ENCODE measurements around the gene TMED4. TPM values are rescaled to one million over a fixed set of nuclear protein-coding genes. Genes with fewer than 3 reads are reported as not detected.

TMED4 gene
- polyA plus RNA-seq, 3 donors = 45.7 to 76.7 (median 49.0) TPM

GRCh38 chr7:44595934-44596635, 14.1 kb upstream of the TMED4 start:
- no peak for DNase-seq
- intact Hi-C loops (cut with micrococcal nuclease) = no loop called here
- Histone ChIP-seq H3K4me1 (ENCODE audit: control insufficient read depth in 1 of 2, insufficient read depth in 2 of 2, low read length in 2 of 2) (no peaks in the 10 kb centered on the region), H3K4me3 (replicated peaks in 1 of 3; ENCODE audit: low read depth in 2 of 3, low read length in 3 of 3) (no peak overlapping the region), H3K4me2 (replicated peaks; ENCODE audit: extremely low read depth, low read length, poor library complexity, severe bottlenecking) (no peak overlapping the region), H3K27ac (ENCODE audit: low read depth in 1 of 2, low read length in 2 of 2) (no peak overlapping the region), H3K36me3 (replicated peaks in 1 of 2; ENCODE audit: control insufficient read depth in 1 of 2, insufficient read depth in 2 of 2, low read length in 2 of 2) (no peaks in the 10 kb centered on the region), H2AFZ (ENCODE audit: insufficient read depth, low read depth, low read length, poor library complexity, severe bottlenecking) (peak overlapping the region; percentile 11), H3K9me3 (replicated peaks in 1 of 2; ENCODE audit: control insufficient read depth in 1 of 2, insufficient read depth in 1 of 2, low read length in 2 of 2) (no peaks in the 10 kb centered on the region), H3K27me3 (ENCODE audit: control insufficient read depth in 2 of 2, insufficient read depth in 2 of 2, low read length in 2 of 2) (no peaks in the 10 kb centered on the region), H4K20me1 (ENCODE audit: insufficient read depth, low read length) (no peaks in the 10 kb centered on the region), H3K9ac (ENCODE audit: insufficient read depth, low read length, poor library complexity, severe bottlenecking) (no peak overlapping the region), H3K79me2 (ENCODE audit: insufficient read depth, low read length) (no peaks in the 10 kb centered on the region)
- peaks cover 0 to 1% (median 0%) of the 10 kb centered on the region in 7 donors for H3K9me3 Mint-ChIP-seq
- peaks cover 1% of the 10 kb centered on the region for H3K4me1 Mint-ChIP-seq
- no peaks in the 10 kb centered on the region for H3K36me3 Mint-ChIP-seq
- peaks cover 6 to 8% (median 7%) of the 10 kb centered on the region in 3 donors for H3K27me3 Mint-ChIP-seq (ENCODE audit: low read depth in 3 of 3)
- TF ChIP-seq, protein P1, sequence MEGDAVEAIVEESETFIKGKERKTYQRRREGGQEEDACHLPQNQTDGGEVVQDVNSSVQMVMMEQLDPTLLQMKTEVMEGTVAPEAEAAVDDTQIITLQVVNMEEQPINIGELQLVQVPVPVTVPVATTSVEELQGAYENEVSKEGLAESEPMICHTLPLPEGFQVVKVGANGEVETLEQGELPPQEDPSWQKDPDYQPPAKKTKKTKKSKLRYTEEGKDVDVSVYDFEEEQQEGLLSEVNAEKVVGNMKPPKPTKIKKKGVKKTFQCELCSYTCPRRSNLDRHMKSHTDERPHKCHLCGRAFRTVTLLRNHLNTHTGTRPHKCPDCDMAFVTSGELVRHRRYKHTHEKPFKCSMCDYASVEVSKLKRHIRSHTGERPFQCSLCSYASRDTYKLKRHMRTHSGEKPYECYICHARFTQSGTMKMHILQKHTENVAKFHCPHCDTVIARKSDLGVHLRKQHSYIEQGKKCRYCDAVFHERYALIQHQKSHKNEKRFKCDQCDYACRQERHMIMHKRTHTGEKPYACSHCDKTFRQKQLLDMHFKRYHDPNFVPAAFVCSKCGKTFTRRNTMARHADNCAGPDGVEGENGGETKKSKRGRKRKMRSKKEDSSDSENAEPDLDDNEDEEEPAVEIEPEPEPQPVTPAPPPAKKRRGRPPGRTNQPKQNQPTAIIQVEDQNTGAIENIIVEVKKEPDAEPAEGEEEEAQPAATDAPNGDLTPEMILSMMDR (IDR thresholded peaks at IDR 0.05) = no peak
- 91% methylated on average over 1 of the region's 5 CpGs for WGBS (ENCODE audit: insufficient coverage)
- peak overlapping the region in 1 of 7 donors; percentile 4 for H3K27ac Mint-ChIP-seq
- no peak overlapping the region for H3K4me3 Mint-ChIP-seq

- H3K27ac ChIP-seq (ENCODE audit: low read depth in 1 of 2, low read length in 2 of 2) = no peak overlapping the region
- no peaks in the 10 kb centered on the region for H3K36me3 ChIP-seq (replicated peaks in 1 of 2; ENCODE audit: control insufficient read depth in 1 of 2, insufficient read depth in 2 of 2, low read length in 2 of 2)
- no peaks in the 10 kb centered on the region for H3K79me2 ChIP-seq (ENCODE audit: insufficient read depth, low read length)
- Mint-ChIP-seq H3K27ac (no peak overlapping the region), H3K27me3 (ENCODE audit: low read depth in 3 of 3) (peaks cover 3 to 7% (median 6%) of the 10 kb centered on the region in 3 donors), H3K36me3 (no peaks in the 10 kb centered on the region), H3K4me1 (peaks cover 5% of the 10 kb centered on the region), H3K9me3 (peaks cover 0 to 1% (median 0%) of the 10 kb centered on the region in 7 donors), H3K4me3 (no peak overlapping the region)
- H3K27me3 ChIP-seq (ENCODE audit: control insufficient read depth in 2 of 2, insufficient read depth in 2 of 2, low read length in 2 of 2) = no peaks in the 10 kb centered on the region
- no peak overlapping the region for H2AFZ ChIP-seq (ENCODE audit: insufficient read depth, low read depth, low read length, poor library complexity, severe bottlenecking)
- TF ChIP-seq, protein P1 (IDR thresholded peaks at IDR 0.05) = no peak
- intact Hi-C loops (cut with micrococcal nuclease) = no loop called here
- no peaks in the 10 kb centered on the region for H3K9me3 ChIP-seq (replicated peaks in 1 of 2; ENCODE audit: control insufficient read depth in 1 of 2, insufficient read depth in 1 of 2, low read length in 2 of 2)
- H3K9ac ChIP-seq (ENCODE audit: insufficient read depth, low read length, poor library complexity, severe bottlenecking) = no peak overlapping the region
- DNase-seq = no peak
- no peak overlapping the region for H3K4me2 ChIP-seq (replicated peaks; ENCODE audit: extremely low read depth, low read length, poor library complexity, severe bottlenecking)
- no peaks in the 10 kb centered on the region for H4K20me1 ChIP-seq (ENCODE audit: insufficient read depth, low read length)
- no peak overlapping the region for H3K4me3 ChIP-seq (replicated peaks in 1 of 3; ENCODE audit: low read depth in 2 of 3, low read length in 3 of 3)
- no peaks in the 10 kb centered on the region for H3K4me1 ChIP-seq (ENCODE audit: control insufficient read depth in 1 of 2, insufficient read depth in 2 of 2, low read length in 2 of 2)
- WGBS (ENCODE audit: insufficient coverage) = 100% methylated on average over 1 of the region's 1 CpG
Observed at GRCh38 chr7:44590910-44591309, 8.9 kb upstream of the TMED4 start.

All from CD14-positive monocyte (primary cell).